Activated CD8-positive, alpha-beta memory T cell treated with anti-CD3 and anti-CD28 coated beads, Interleukin-2, amount 50 U/mL, for 24 hours (primary cell): ENCODE data around the gene TMEM176A.

Experiments
- DNase-seq: peaks from one replicate; pipeline ENCODE4 v3.0.0-alpha.2; 2020; ENCODE audit errors: extremely low read depth

Gene TMEM176A

GRCh38 chr7:150820148-150820547 lies 19.6 kb downstream of the TMEM176A start:
- DNase-seq = no peak

- DNase-seq = no peak
Observed at GRCh38 chr7:150820578-150821198, 20.1 kb downstream of the TMEM176A start.

- no peak for DNase-seq
Observed at GRCh38 chr7:150823043-150823442, 22.5 kb downstream of the TMEM176A start.

- no peak for DNase-seq
Observed at GRCh38 chr7:150823484-150824126, 23.0 kb downstream of the TMEM176A start.

- DNase-seq = no peak
Observed at GRCh38 chr7:150824379-150825177, 24.0 kb downstream of the TMEM176A start.

- no peak for DNase-seq
Observed at GRCh38 chr7:150826061-150826849, 25.7 kb downstream of the TMEM176A start.

GRCh38 chr7:150828384-150828783 lies 27.8 kb downstream of the TMEM176A start:
- no peak for DNase-seq

- DNase-seq = no peak
Observed at GRCh38 chr7:150829426-150829825, 28.9 kb downstream of the TMEM176A start.

GRCh38 chr7:150830937-150831336 lies 30.4 kb downstream of the TMEM176A start:
- DNase-seq = no peak

GRCh38 chr7:150831851-150832250 lies 31.3 kb downstream of the TMEM176A start:
- no peak for DNase-seq

- no peak for DNase-seq
Observed at GRCh38 chr7:150835019-150835418, 34.5 kb downstream of the TMEM176A start.

- no peak for DNase-seq
Observed at GRCh38 chr7:150835702-150836280, 35.2 kb downstream of the TMEM176A start.

GRCh38 chr7:150838965-150839650 lies 38.5 kb downstream of the TMEM176A start:
- DNase-seq = no peak

- DNase-seq = no peak
Observed at GRCh38 chr7:150842018-150842417, 41.4 kb downstream of the TMEM176A start.

- no peak for DNase-seq
Observed at GRCh38 chr7:150842716-150843115, 42.1 kb downstream of the TMEM176A start.

GRCh38 chr7:150845421-150845861 lies 44.9 kb downstream of the TMEM176A start:
- DNase-seq = no peak

- DNase-seq = no peak
Observed at GRCh38 chr7:150846291-150847115, 45.9 kb downstream of the TMEM176A start.

- DNase-seq = no peak
Observed at GRCh38 chr7:150847536-150847935, 47.0 kb downstream of the TMEM176A start.

- DNase-seq = no peak
Observed at GRCh38 chr7:150848111-150848510, 47.5 kb downstream of the TMEM176A start.

GRCh38 chr7:150848561-150849115 lies 48.1 kb downstream of the TMEM176A start:
- DNase-seq = no peak
